Subcutaneous abdominal adipose tissue (tissue), 5 donors: Measurements from ENCODE around the gene ADIPOR2.

ENCODE experiments used
- H3K27ac ChIP-seq: one replicate; pipeline ENCODE4 v1.7.0; 2013; ENCODE audit warnings: low read depth, mild to moderate bottlenecking, inconsistent platforms, low read length, moderate library complexity
- H3K27me3 ChIP-seq, 5 donors: one replicate each; pipeline ENCODE4 v1.7.0; 2013; ENCODE audit warnings: low read length in 5 of 5, inconsistent platforms in 1 of 5; ENCODE audit not compliant: control insufficient read depth in 5 of 5, insufficient read depth in 4 of 5
- H3K36me3 ChIP-seq, 5 donors: one replicate each; pipeline ENCODE4 v1.7.0; 2013; ENCODE audit warnings: low read length in 5 of 5; ENCODE audit not compliant: control insufficient read depth in 5 of 5, insufficient read depth in 5 of 5
- H3K4me1 ChIP-seq, 5 donors: one replicate each; pipeline ENCODE4 v1.7.0; 2013; ENCODE audit warnings: low read length in 5 of 5, mild to moderate bottlenecking in 3 of 5, moderate library complexity in 1 of 5; ENCODE audit not compliant: control insufficient read depth in 5 of 5, insufficient read depth in 5 of 5
- H3K4me3 ChIP-seq, 5 donors: one replicate each; pipeline ENCODE4 v1.7.0; 2013; ENCODE audit warnings: low read length in 5 of 5, low read depth in 1 of 5
- H3K9ac ChIP-seq, 5 donors: one replicate each; pipeline ENCODE4 v1.7.0; 2013; ENCODE audit warnings: low read length in 5 of 5, mild to moderate bottlenecking in 4 of 5, moderate library complexity in 3 of 5
- H3K9me3 ChIP-seq, 5 donors: one replicate each; pipeline ENCODE4 v1.7.0; 2013; ENCODE audit warnings: low read length in 5 of 5; ENCODE audit not compliant: control insufficient read depth in 5 of 5
- donor health status: healthy.
- donor health status: healthy.
- donor health status: healthy.
- donor health status: healthy.
- donor health status: healthy.

ADIPOR2 gene

GRCh38 chr12:1834186-1834925 lies 143.5 kb downstream of the ADIPOR2 start:
- Histone ChIP-seq H3K9me3 (no peaks in the 10 kb centered on the region), H3K27ac (no peak overlapping the region), H3K4me1 (peaks cover 0 to 2% (median 0%) of the 10 kb centered on the region in 5 donors), H3K9ac (no peak overlapping the region), H3K27me3 (peaks cover 12 to 37% (median 33%) of the 10 kb centered on the region in 5 donors), H3K36me3 (no peaks in the 10 kb centered on the region), H3K4me3 (no peak overlapping the region)

GRCh38 chr12:1835211-1836131 lies 144.6 kb downstream of the ADIPOR2 start:
- no peak overlapping the region for H3K4me3 ChIP-seq
- H3K9ac ChIP-seq, result no peak overlapping the region
- no peak overlapping the region for H3K27ac ChIP-seq
- no peaks in the 10 kb centered on the region for H3K9me3 ChIP-seq
- H3K36me3 ChIP-seq, result no peaks in the 10 kb centered on the region
- H3K27me3 ChIP-seq, result peaks cover 12 to 34% (median 30%) of the 10 kb centered on the region in 5 donors
- H3K4me1 ChIP-seq, result peaks cover 0 to 2% (median 0%) of the 10 kb centered on the region in 5 donors

- Histone ChIP-seq H3K4me3 (no peak overlapping the region), H3K9me3 (no peaks in the 10 kb centered on the region), H3K9ac (no peak overlapping the region), H3K4me1 (no peaks in the 10 kb centered on the region), H3K27ac (no peak overlapping the region), H3K27me3 (peaks cover 8 to 32% (median 23%) of the 10 kb centered on the region in 5 donors), H3K36me3 (no peaks in the 10 kb centered on the region)
Measured at GRCh38 chr12:1836241-1836803, 145.5 kb downstream of the ADIPOR2 start.

GRCh38 chr12:1836854-1837421 lies 146.1 kb downstream of the ADIPOR2 start:
- Histone ChIP-seq H3K27me3 (peaks cover 8 to 31% (median 22%) of the 10 kb centered on the region in 5 donors), H3K9me3 (no peaks in the 10 kb centered on the region), H3K9ac (no peak overlapping the region), H3K36me3 (no peaks in the 10 kb centered on the region), H3K4me1 (no peaks in the 10 kb centered on the region), H3K27ac (no peak overlapping the region), H3K4me3 (no peak overlapping the region)

- Histone ChIP-seq H3K27ac (no peak overlapping the region), H3K27me3 (peaks cover 11 to 32% (median 24%) of the 10 kb centered on the region in 5 donors), H3K4me1 (no peaks in the 10 kb centered on the region), H3K4me3 (no peak overlapping the region), H3K36me3 (no peaks in the 10 kb centered on the region), H3K9me3 (no peaks in the 10 kb centered on the region), H3K9ac (no peak overlapping the region)
Measured at GRCh38 chr12:1837541-1838204, 146.8 kb downstream of the ADIPOR2 start.
